Cardiac septum (tissue), 1 donor: ENCODE results near the gene PLEKHM1. TPM values are rescaled to one million over a fixed set of nuclear protein-coding genes. Genes with fewer than 3 reads are reported as not detected.

ENCODE experiments used
- DNase-seq: peaks from one replicate; pipeline ENCODE4 v3.0.0-alpha.2; 2020; ENCODE audit warnings: low spot score
- intact Hi-C: fragments of 100-400 bp; cut with DNase I; formaldehyde crosslinking; loops from one replicate; pipeline ENCODE4 v1.14.0; 2022
- total RNA-seq: library from RNA; stranded (reverse); fragmentation: NEBNext Ultra II Directional; extraction: Animal tissue kit (Norgen Biotek cat#: 25700); gene quantifications from one replicate; pipeline ENCODE4 v1.2.1, GENCODE V29; 2021
- donor health status: DM: no; HTN: no; CAD: no.

The PLEKHM1 gene
- total RNA-seq, 1 donor from 2014 or later: 30.5 TPM

GRCh38 chr17:45410144-45411091 is 80.1 kb downstream of the PLEKHM1 start:
- intact Hi-C loops: no loop called here

GRCh38 chr17:45409659-45410076 is 80.9 kb downstream of the PLEKHM1 start:
- DNase-seq: no peak
- intact Hi-C loops: no loop called here

More at GRCh38 chr17:45410144-45411091, 80.1 kb downstream of the PLEKHM1 start:
- peak; percentile 89 for DNase-seq

- no peak for DNase-seq
- intact Hi-C loops: no loop called here
Observed at GRCh38 chr17:45408611-45409421, 81.7 kb downstream of the PLEKHM1 start.

DNA sequence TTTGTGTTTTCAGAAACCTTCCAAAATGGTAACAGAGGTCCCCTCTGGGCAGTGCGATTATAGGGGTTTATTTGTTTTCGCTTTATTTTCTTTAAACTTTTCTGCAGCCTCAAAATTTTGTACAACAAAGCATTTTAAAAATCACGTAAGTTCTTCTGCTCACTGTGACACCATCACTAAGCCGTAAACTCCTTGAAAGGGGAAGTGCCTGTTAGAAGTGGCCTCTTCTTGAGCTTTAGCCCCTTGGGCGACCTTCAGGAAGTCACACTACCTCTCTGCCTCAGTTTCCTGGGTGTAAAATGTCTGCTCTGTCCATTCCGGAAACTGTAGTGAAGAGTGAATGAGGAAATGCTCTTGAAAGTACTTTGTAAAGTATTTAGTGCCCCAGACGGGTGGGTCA is 84.4 kb downstream of the PLEKHM1 start:
- no peak for DNase-seq
- intact Hi-C loops: no loop called here

DNA sequence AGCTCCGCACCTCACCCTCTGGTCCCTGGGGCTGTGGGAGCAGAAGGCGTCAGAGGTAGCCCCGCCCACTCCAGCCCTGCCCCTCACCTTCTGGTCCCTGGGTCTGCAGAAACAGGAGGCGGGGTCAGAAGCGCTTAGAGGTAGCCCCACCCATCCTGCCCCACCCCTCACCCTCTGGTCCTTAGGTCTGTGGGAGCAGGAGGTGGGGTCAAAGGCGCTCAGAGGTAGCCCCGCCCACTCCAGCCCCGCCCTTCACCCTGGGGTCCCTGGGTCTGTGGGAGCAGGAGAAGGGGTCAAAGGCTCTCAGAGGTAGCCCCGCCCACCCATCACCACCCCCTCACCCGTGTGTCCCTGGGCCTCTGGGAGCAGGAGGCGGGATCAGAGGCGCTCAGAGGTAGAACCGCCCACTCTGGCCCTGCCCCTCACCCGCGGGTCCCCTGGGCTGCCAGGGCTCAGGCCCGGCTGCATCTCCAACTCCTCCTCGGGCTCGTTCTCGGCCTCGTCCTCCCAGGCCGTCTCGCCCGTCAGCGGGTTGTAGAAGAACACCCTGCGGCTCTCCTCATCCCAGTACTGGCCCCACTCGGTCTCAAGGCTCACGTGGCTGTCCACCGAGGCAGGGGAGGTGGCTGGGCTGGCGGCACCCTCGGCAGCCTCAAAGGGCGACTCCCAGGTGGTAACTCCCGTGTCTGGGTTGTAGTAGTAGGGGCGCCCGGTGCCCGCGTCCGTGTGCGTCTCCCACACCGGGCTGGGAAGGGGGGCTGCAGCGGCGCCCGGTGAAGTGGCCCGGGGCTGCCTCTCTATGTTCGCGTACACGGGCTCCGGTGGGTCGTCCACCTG is 85.1 kb downstream of the PLEKHM1 start:
- intact Hi-C loops: no loop called here

DNA sequence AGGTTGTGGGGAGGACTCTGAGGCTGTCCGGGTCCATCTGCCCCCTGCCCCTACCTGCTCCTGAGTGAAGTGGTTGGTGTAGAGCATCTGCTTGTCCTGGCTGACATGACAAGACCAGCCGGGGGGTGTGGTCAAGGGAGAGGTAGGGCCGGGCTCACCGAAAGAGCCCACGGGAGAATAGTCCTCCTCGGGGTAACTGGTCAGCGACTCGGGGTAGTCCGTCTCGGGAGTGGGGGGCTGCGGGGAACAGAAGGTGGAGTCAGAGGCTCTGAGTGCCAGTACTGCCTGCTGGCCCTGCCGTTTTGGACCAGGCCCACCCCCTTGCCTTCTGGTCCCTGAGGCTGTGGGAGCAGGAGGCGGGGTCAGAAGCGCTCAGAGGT is 85.7 kb downstream of the PLEKHM1 start:
- DNase-seq: no peak
- intact Hi-C loops: no loop called here

More for the DNA sequence above, 85.1 kb downstream of the PLEKHM1 start:
- DNase-seq: no peak

DNA sequence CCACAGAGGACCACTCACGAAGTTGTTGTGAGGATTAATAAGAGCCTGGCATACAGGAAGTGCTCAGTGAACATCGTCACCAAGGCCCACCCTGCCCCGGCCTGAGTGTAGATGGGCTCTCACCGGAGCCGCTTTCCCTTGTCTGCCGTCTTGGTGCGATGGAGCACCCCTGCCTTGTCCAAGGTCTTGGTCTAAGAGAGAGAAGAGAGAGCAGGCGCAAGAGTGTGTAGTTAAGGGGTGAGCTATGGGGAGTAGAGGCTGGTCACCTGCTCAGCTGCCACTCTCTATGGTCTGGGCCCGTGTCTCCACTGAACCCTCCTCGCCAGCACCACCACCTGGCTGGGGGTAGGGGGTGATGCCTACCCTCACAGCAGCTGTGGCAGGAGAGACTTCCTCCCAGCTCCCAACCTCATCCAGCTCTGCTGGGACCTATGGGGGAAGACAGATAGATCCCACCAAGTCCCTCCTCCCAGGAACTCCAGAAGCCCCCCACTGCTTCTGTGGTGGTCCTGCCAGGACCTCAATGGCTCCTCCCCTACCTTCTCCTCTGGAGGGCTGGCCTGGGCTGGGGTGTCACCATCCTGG is 86.5 kb downstream of the PLEKHM1 start:
- intact Hi-C loops: no loop called here
- DNase-seq: no peak

- no peak for DNase-seq
- intact Hi-C loops: no loop called here
Observed at GRCh38 chr17:45402916-45403315, 87.6 kb downstream of the PLEKHM1 start.

- DNase-seq: no peak
- intact Hi-C loops: loop anchor here (10.0 kb wide), 1 partner anchor 436 kb away; no protein-coding TSS in a partner anchor
Observed at GRCh38 chr17:45398800-45399199, 91.7 kb downstream of the PLEKHM1 start.

GRCh38 chr17:45397796-45398195 is 92.7 kb downstream of the PLEKHM1 start:
- no peak for DNase-seq
- intact Hi-C loops: loop anchor here (10.0 kb wide), 1 partner anchor 437 kb away; no protein-coding TSS in a partner anchor

- no peak for DNase-seq
- intact Hi-C loops: loop anchor here (10.0 kb wide), 1 partner anchor 438 kb away; no protein-coding TSS in a partner anchor
Observed at GRCh38 chr17:45396496-45397205, 93.9 kb downstream of the PLEKHM1 start.

GRCh38 chr17:45395569-45396415 is 94.7 kb downstream of the PLEKHM1 start:
- intact Hi-C loops: loop anchor here (2.0 to 10.0 kb wide), 2 partner anchors 31 to 439 kb away; no protein-coding TSS in a partner anchor

DNA sequence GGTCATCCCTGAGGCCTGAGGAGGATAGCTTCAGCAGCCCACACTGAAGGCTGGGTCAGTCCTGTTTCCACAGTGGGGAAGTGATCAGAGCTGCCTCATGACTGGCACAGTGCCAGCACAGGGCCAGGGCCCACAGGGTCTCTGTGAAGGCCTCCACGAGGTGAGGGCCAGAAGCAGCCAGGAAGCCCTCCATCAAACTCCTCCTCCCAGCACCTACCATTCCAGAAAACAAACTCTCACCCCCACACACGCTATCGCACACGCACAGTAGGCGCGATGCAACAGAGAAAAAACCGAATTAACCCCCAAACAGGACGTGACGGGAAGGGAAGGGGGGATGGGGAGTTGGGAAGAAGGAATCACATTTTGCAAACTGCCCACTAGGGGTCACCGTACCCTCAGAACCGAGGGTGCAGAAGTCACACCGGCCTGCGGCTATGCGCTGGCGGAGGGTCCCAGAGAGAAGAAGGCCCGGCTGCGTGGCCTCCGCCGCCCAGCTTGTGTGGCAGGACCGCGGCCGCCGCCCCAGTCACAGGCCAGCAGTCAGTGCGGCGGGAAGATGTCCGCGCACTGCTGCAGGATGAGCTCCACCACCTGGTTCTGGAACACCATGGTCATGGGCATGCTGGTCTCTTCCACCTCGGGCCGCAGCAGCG is 95.5 kb downstream of the PLEKHM1 start:
- intact Hi-C loops: loop anchor here (2.0 to 10.0 kb wide), 2 partner anchors 32 to 440 kb away; no protein-coding TSS in a partner anchor
- peak; percentile 85 for DNase-seq

More at GRCh38 chr17:45395569-45396415, 94.7 kb downstream of the PLEKHM1 start:
- DNase-seq: no peak

GRCh38 chr17:45394564-45394912 is 96.0 kb downstream of the PLEKHM1 start:
- DNase-seq: no peak
- intact Hi-C loops: loop anchor here (2.0 to 10.0 kb wide), 2 partner anchors 32 to 440 kb away; no protein-coding TSS in a partner anchor

GRCh38 chr17:45394091-45394490 is 96.4 kb downstream of the PLEKHM1 start:
- intact Hi-C loops: loop anchor here (2.0 to 10.0 kb wide), 2 partner anchors 33 to 441 kb away; no protein-coding TSS in a partner anchor
- no peak for DNase-seq

GRCh38 chr17:45393411-45393810 is 97.1 kb downstream of the PLEKHM1 start:
- DNase-seq: no peak
- intact Hi-C loops: loop anchor here (10.0 kb wide), 1 partner anchor 441 kb away; no protein-coding TSS in a partner anchor
